ENCODE measurements around the gene KCNK10.

The KCNK10 gene

DNA sequence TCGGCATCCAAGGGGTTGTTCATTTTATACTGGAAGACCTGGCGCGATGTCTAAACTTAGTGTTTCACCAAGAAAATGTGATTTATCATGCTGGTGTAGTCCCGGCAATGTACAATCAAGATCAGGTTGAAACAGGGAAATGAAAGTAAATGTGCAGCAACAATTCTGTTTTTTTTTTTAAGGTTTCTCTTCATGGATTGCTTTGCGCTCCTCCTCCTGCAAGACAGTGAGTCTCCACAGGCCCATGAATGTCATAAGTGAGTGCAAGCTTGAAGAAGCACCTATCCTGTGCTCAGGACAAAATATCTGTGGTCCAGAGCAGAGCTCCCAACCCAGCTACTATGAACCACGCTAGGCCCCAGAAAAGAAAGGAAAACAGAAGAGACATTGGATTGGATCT, 143.4 kb downstream of the KCNK10 start:
- DNase-seq (ENCODE audit: low spot score): peak; percentile 1

- no peak for DNase-seq (ENCODE audit: low spot score)
These were observed 152.7 kb downstream of the KCNK10 start for GRCh38 chr14:88170333-88170732.

- DNase-seq (ENCODE audit: low spot score): no peak
These were observed 154.4 kb downstream of the KCNK10 start for GRCh38 chr14:88168498-88169165.

DNA sequence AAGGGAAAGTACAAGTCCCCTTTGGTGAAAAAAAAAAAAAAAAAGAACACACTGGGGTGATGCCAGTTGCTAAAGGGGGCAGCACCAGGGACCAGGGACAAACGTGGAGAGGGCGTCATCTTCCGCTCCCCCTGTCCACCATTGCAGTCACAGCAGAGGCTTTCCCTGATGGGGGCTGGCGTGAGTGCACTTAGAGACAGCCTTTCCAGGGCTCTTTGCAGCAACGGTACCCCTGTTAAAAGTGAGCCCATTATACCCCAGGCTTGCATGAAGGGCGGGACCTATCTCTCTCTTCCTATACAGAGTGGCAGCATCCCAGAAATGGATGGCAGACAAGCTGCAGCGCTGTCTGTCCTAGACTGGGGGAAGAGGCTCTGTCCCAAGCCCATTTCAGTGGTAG, 155.0 kb downstream of the KCNK10 start:
- no peak for DNase-seq (ENCODE audit: low spot score)

- DNase-seq (ENCODE audit: low spot score): peak; percentile 14
These were observed 156.5 kb downstream of the KCNK10 start for GRCh38 chr14:88166616-88167015.

- peak; percentile 3 for DNase-seq (ENCODE audit: low spot score)
These were observed 158.0 kb downstream of the KCNK10 start for GRCh38 chr14:88164906-88165534.

GRCh38 chr14:88163731-88164255, 159.3 kb downstream of the KCNK10 start:
- DNase-seq (ENCODE audit: low spot score): peak; percentile 17

DNA sequence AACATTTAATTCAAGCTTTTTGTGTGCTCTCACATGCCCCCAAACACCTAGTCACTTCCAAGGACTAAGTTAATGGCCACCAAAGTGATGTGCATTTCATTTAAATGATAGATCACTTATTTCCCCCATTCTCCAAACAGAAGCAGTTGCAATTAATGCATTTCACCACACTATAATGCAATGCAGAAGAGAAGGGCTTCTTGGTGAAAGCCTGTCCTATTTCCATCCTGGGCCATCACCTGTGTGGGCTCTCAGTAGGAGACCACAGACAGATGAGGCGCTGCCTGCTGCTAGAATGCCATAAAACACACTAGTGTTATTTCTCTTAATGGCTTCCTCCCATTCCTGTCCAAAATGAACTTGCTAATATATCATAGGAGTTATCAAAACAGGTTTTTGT, 166.9 kb downstream of the KCNK10 start:
- no peak for DNase-seq (ENCODE audit: low spot score)

DNA sequence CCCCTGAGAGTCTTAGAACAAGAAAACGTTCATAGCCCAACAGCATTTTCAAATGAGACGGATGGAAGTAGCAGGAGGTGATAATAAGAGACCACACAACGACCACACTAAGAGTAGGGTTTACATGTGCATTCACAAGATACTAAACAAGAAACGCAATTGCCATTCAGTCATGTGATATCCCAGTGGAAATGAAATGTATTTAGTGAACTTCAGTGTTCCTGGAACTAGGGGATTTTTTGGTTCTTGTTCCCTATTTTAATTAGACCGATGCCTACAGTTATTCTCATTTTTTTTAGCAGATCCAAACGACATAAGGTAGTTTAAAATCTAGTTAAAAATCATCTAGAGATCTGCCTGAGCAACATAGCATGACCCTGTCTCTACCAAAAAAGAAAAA, 168.1 kb downstream of the KCNK10 start:
- no peak for DNase-seq (ENCODE audit: low spot score)

DNA sequence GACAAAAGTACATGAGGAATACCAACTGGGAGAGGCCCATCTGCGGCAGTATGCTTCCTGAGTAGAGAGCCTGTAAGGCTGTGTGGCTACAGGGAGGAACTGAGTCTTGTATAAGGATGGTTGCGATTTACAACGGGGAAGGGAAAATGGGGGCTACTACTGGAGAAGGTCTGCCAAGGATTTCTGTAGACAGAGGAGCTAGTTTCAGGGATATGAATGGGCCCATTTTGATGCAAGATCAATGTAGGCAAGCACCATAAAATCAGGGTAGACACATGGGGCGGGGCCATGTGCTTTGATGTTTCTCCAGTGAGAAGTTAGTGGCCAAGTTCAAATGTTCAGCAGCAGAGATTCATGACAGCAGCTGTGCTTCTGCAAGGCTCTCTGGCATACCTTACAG, 168.7 kb downstream of the KCNK10 start:
- DNase-seq (ENCODE audit: low spot score): no peak

- no peak for DNase-seq (ENCODE audit: low spot score)
These were observed 176.0 kb downstream of the KCNK10 start for GRCh38 chr14:88146881-88147649.

GRCh38 chr14:88143810-88144209, 179.3 kb downstream of the KCNK10 start:
- DNase-seq (ENCODE audit: low spot score): no peak

- DNase-seq (ENCODE audit: low spot score): no peak
These were observed 180.1 kb downstream of the KCNK10 start for GRCh38 chr14:88142997-88143396.

- DNase-seq (ENCODE audit: low spot score): no peak
These were observed 182.2 kb downstream of the KCNK10 start for GRCh38 chr14:88140874-88141273.

- DNase-seq (ENCODE audit: low spot score): no peak
These were observed 185.7 kb downstream of the KCNK10 start for GRCh38 chr14:88137327-88137726.

Data from ecto neural progenitor cell (in vitro differentiated cells).